Chondrocyte (in vitro differentiated cells): ENCODE results near the gene R3HCC1L. TPM values are rescaled to one million over a fixed set of nuclear protein-coding genes. Genes with fewer than 3 reads are reported as not detected.

Experiments
- DNase-seq: peaks from one replicate; pipeline ENCODE4 v3.0.0; 2021; ENCODE audit warnings: mixed read lengths, low spot score
- H3K27ac Mint-ChIP-seq: one replicate; pipeline ENCODE4 v1.8.0; 2021; ENCODE audit warnings: mild to moderate bottlenecking, moderate library complexity, mixed read lengths; ENCODE audit not compliant: unreplicated experiment
- H3K27me3 Mint-ChIP-seq: 2 replicates; pipeline ENCODE4 v1.8.0; 2021; ENCODE audit warnings: low read depth, mixed read lengths
- H3K36me3 Mint-ChIP-seq: 2 replicates; pipeline ENCODE4 v1.8.0; 2021; ENCODE audit warnings: low read depth, mixed read lengths
- H3K4me1 Mint-ChIP-seq: 2 replicates; pipeline ENCODE4 v1.8.0; 2021; ENCODE audit warnings: low read depth, mild to moderate bottlenecking, mixed read lengths
- H3K4me3 Mint-ChIP-seq: one replicate; pipeline ENCODE4 v1.8.0; 2021; ENCODE audit warnings: mild to moderate bottlenecking, moderate library complexity, mixed read lengths; ENCODE audit not compliant: unreplicated experiment
- H3K9me3 Mint-ChIP-seq: 2 replicates; pipeline ENCODE4 v1.8.0; 2021; ENCODE audit warnings: low read depth, mixed read lengths
- total RNA-seq: library from RNA; stranded (reverse); gene quantifications from 3 replicates; pipeline ENCODE4 v1.2.1, GENCODE V29; 2021
- TF ChIP-seq, protein P1 (sequence below): fragments of 200-600 bp; sonication (generic); IDR thresholded peaks from 2 replicates; pipeline ENCODE4 v1.5.0; 2021; ENCODE audit warnings: antibody characterized with exemption, mild to moderate bottlenecking, moderate library complexity

Gene R3HCC1L
- total RNA-seq, 1 donor from 2014 or later, result 9.1 TPM

GRCh38 chr10:98202378-98202777, 67.9 kb downstream of the R3HCC1L start:
- TF ChIP-seq, protein P1, sequence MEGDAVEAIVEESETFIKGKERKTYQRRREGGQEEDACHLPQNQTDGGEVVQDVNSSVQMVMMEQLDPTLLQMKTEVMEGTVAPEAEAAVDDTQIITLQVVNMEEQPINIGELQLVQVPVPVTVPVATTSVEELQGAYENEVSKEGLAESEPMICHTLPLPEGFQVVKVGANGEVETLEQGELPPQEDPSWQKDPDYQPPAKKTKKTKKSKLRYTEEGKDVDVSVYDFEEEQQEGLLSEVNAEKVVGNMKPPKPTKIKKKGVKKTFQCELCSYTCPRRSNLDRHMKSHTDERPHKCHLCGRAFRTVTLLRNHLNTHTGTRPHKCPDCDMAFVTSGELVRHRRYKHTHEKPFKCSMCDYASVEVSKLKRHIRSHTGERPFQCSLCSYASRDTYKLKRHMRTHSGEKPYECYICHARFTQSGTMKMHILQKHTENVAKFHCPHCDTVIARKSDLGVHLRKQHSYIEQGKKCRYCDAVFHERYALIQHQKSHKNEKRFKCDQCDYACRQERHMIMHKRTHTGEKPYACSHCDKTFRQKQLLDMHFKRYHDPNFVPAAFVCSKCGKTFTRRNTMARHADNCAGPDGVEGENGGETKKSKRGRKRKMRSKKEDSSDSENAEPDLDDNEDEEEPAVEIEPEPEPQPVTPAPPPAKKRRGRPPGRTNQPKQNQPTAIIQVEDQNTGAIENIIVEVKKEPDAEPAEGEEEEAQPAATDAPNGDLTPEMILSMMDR, result no peak
- Mint-ChIP-seq H3K27ac (no peak overlapping the region), H3K9me3 (no peaks in the 10 kb centered on the region)

DNA sequence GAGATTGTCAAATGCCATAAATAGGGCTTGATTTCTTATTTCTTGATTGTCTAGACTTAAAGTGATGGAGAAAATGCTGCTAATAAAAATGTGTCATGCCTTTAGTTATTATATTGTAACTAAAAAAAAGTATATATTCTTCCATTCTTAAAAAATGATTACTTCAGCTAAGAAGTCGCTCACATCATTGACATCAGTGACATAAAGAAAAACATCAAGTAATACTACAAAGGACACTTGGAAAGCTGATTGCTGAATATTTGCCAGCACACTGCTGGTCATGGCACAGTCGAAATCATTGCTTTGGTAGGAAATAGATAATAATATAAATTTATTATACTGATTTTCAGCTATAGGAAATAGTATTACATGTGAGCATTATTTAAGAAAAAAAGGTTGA, 70.9 kb downstream of the R3HCC1L start:
- no peaks in the 10 kb centered on the region for H3K9me3 Mint-ChIP-seq
- H3K27ac Mint-ChIP-seq, result no peak overlapping the region
- no peak overlapping the region for H3K4me3 Mint-ChIP-seq
- DNase-seq, result no peak
- peaks cover 8% of the 10 kb centered on the region for H3K4me1 Mint-ChIP-seq
- TF ChIP-seq, protein P1, result no peak
- H3K27me3 Mint-ChIP-seq, result no peaks in the 10 kb centered on the region
- H3K36me3 Mint-ChIP-seq, result peaks cover 16% of the 10 kb centered on the region

More at GRCh38 chr10:98202378-98202777, 67.9 kb downstream of the R3HCC1L start:
- Mint-ChIP-seq H3K4me1 (peaks cover 8% of the 10 kb centered on the region), H3K4me3 (no peak overlapping the region), H3K36me3 (no peaks in the 10 kb centered on the region), H3K27me3 (no peaks in the 10 kb centered on the region)
- DNase-seq, result no peak

- DNase-seq, result no peak
- no peak overlapping the region for H3K27ac Mint-ChIP-seq
- TF ChIP-seq, protein P1, result no peak
- peaks cover 11% of the 10 kb centered on the region for H3K4me1 Mint-ChIP-seq
- peaks cover 24% of the 10 kb centered on the region for H3K36me3 Mint-ChIP-seq
- H3K4me3 Mint-ChIP-seq, result no peak overlapping the region
- H3K9me3 Mint-ChIP-seq, result no peaks in the 10 kb centered on the region
- H3K27me3 Mint-ChIP-seq, result no peaks in the 10 kb centered on the region
Measured at GRCh38 chr10:98208925-98209324, 74.5 kb downstream of the R3HCC1L start.

DNA sequence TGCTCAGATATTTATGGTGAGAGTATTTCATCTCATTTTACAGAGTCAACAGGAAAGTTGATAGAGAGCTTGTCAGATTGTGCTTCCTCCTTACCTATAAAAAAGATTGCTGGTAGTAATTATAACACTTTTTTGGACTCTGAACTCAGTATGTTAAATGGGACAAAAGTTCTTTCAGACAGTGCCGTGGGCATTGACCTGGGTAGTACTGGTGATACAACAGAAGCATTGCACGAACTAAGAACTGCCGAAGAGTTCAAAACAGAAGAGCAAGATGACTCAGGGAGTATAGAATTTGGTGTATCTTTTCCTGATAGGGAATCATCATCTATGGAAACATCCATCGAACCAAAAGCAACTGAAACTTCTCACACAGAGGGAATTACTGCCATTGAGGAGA, 75.0 kb downstream of the R3HCC1L start:
- peaks cover 24% of the 10 kb centered on the region for H3K36me3 Mint-ChIP-seq
- H3K27me3 Mint-ChIP-seq, result no peaks in the 10 kb centered on the region
- no peak for DNase-seq
- no peak overlapping the region for H3K27ac Mint-ChIP-seq
- TF ChIP-seq, protein P1, result no peak
- H3K4me3 Mint-ChIP-seq, result no peak overlapping the region
- no peaks in the 10 kb centered on the region for H3K9me3 Mint-ChIP-seq
- H3K4me1 Mint-ChIP-seq, result peaks cover 11% of the 10 kb centered on the region

DNA sequence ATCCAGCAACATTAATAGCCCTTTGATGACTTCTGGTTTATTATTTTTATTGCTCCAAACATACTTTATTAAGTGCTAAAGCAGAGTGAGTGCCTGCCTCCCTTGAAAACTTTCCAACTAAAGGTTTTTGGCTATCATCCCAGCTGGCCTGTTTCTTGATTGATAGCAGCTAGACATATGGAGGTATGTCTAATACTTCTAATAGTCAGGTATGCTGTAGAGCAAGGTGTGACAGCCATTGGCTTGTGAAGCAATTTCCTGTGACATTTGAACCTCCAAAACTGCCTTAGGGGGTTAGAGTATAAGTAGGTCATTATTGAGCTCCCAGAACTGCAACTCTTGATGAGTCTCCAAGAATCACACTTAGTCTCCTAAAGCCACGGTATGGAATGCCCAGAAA, 77.7 kb downstream of the R3HCC1L start:
- Mint-ChIP-seq H3K9me3 (peaks cover 4% of the 10 kb centered on the region), H3K4me3 (no peak overlapping the region), H3K36me3 (peaks cover 26% of the 10 kb centered on the region), H3K27ac (no peak overlapping the region), H3K27me3 (no peaks in the 10 kb centered on the region), H3K4me1 (peaks cover 11% of the 10 kb centered on the region)
- TF ChIP-seq, protein P1, result no peak
- DNase-seq, result no peak
